ENCODE measurements around the gene TSSC4.

TSSC4 gene

DNA sequence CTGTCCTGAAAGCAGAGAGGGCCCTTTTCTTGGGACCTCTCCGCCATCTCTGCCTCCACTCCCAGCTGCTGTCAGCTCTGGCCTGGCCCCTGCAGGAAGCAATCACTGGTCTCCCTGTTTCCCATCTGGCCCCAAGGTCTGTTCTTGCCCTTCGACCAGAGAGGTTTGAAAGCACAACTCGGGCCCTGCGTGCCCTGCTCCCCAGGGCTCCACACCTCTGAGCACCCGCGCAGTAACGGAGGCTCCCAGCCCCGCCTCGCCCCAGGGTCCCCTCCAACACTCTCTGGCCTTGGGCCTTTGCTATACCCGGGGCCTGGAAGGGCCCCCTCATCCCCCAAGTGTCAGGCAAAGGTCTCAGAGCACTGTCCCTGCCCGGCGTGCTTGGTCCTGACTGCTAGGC lies 31.2 kb upstream of the TSSC4 start:
- DNase-seq (ENCODE audit: low read depth, low spot score) = no peak

DNA sequence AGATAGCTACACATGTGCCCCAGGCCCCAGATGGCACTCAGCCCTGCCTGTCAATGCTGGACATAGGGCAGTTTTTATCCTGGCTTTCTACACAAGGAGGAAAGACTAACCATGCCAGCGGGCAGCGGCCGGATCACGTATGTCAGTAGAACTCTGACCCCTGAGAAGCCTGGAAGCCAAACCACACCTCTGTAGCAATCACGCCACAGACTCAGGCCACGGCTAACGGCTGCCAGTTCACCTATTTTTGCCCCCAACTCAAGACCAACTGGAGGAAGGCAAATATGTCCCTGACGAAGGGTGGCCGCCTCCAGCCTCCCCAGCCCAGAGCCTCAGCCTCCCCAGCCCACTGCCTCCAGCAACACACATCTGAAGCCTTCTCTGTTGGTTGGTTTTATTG lies 30.7 kb upstream of the TSSC4 start:
- no peak for DNase-seq (ENCODE audit: low read depth, low spot score)

DNA sequence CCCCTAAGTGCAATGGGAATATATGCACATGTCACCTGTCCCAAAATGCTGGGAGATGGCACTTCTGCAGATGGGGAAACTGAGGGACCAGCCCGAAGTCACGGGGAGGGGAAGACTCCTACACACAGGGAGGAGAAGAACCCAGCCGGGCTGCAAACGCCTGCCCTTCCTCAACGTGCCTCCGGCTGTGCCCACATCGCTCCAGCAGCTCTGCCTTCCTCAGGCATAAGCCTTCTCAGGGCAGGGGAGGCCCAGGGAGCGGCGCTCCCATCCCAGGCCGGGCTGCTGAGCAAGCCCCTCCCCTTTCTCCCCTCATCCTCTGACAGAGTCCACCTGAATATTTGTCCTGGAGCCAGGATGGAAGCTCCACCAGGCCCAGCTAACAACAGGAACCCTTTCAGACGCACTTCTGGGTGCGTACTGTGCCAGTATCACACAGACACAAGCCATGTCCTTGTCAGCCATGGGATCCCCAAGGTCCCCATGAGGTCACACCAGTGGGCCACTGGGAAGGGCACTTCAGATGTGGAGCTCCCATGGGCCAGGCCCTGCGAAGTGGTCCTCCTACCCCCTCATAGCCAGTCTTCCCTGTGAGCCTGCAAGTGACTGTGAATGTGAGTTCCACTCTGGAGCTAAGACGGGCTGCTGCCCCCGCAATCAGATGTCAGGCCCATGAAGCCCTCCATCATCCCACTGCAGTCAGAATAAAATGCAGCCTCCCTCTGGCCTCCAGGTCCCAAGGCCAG lies 25.9 kb upstream of the TSSC4 start:
- DNase-seq (ENCODE audit: low read depth, low spot score) = no peak

DNA sequence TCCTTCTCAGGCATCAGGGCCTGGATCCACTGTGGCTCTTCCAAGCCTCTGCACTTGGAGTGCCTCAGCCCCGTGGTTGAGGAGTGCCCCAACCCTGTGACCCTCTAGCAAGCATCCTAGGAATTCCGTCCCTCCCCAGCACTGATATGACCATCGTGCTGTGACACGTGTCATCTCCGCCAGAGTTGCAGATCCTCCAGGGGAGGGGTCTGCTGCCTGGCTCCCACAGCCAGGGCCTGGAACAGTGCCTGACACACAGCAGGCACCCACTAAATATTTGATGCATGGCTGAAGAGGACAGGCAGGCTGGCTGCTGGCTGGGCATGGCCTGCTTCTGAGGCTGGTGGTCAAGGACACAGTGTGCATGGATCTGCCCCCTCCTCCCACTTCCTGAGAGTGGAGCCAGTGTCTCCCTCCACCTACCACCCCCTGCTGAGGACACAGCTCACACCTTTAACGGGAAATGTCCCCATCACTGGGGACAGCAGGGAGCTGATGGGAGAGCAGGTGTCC lies 25.2 kb upstream of the TSSC4 start:
- no peak for DNase-seq (ENCODE audit: low read depth, low spot score)

DNA sequence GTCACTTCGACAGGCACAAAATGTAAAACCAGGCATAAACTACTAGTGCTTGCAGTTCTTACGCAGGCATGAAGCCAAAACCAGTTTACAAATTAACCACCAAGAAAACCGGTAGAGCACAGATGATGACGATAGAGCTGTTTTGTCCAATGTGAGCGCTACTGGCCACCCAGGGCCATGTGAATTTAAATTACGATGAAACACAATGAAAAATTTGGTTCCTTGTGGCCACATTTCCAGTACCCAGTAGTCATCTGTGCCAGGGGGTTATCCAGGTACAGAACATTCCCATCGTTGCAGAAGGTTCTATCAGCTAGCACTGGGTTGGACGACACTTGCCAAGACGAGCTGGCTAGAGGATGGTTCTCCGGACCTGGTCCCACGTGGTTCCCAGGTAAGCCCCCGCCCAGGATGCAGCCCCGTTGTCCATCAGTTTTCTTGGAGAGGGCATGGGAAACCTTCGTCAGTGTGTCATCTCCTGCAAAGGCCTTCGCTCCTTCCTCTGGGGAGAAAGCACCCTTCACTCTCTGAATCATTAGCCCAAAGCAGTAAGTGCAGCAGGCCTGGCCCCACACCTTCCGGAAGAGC lies 24.5 kb upstream of the TSSC4 start:
- DNase-seq (ENCODE audit: low read depth, low spot score) = no peak

DNA sequence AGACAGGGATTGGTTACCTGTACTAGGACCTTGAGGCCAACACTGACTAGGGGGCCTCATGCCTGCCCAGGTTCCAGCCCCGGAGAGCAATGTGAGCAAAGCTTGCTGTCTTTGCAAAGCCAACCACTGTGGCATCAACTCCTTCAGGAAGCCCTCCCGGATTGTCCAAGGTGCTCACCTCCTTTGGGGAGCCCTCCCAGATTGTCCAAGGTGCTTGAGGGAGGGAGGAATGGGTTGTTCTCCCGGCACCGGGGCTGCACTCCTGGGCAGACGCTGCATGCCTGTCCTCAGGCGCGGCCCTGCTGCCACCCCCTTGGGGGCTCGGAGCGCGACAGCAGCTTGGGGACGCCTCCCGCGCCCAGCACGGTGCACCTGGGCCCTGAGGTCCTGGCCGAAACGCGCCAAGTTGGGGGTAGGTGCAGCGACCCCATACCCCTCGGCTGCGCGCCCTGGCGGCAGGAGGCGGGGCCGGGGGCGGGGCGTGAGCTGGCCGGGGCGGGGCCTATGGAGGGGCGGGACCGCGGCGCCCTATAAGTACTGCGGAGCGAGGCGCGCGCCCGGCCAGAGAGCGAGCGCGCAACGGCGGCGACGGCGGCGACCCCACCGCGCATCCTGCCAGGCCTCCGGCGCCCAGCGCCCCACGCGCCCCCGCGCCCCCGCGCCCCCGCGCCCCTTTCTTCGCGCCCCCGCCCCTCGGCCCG lies 23.6 kb upstream of the TSSC4 start, which contains the start of gene CD81:
Gene CD81 (plus strand): TSS at position 560 of the 701 bp plus-strand sequence. CDS start 240 bp downstream, outside the sequence.
- DNase-seq (ENCODE audit: low read depth, low spot score) = no peak

DNA sequence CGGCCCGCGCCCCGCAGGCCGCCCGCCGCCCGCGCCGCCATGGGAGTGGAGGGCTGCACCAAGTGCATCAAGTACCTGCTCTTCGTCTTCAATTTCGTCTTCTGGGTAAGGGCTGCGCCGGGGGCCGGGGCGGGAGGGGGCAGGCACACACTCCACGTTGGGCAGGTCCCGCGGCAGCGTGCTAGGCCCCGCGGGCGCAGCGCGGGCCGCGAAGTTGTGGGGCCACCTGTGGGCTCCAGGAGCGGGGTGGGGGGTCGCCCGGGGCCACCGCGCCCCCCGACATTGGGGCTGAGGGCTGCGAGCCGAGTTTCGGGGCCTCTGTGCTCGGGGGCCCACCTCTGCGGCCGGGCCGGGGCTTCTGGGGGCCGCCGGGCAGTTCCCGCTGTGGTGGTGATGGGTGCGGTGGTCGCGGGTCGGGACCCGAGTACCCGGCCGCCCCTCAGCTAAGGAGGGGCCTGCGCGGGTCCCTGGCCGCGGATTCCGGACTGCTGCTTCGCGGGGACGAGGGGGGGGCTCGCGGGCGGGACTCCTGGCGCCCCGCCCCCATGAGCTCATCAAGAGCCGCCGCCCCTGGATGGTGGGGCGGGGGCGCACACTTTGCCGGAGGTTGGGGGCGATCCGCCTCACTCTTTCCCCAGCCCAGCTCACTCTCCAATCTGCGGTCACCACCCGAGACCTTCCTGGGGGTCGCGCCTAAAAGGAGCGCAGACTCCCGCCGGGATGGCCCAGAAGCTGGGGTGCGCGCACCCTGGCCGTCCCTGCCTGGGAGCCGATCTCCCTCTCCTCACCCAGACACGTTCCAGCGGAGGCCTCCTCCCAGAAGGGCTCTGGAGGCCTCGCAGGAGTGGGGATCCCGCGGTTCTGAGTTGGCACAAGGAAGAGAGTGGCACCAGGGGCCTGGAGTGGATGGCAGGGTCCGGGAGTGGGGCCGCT lies 22.8 kb upstream of the TSSC4 start:
- DNase-seq (ENCODE audit: low read depth, low spot score) = no peak

DNA sequence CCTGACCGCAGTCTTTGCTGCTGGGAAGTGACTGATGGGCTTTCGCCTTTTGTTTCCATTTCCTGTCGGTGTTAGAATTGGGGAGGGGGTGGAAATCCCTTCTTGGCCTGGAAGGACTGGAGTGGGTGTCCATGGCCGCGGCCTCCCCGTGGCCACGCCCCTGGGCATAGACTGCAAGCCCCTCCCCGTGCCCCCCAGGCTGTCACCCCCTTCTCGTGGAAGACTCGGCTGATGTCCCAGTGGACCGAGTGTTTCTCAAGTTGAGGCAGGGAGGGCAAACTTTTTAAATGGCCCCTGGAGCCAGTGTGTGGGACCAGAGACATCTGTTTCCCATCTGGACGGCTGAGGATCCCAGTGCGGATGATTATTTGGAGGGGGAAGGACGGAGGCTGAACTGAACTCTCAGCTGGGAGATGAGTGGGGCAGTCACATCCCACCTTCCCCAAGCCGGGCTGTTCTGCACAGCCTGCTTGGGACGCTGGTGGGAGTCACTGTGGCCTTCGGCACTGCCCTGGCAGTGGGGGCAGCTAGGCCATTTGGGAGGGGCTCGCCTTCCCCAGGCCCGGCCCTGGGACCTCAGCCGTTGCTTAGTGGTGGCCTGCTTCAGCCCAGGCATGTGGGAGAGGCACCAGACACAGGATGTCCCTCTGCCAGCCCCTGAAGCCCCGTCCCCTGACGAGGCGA lies 21.9 kb upstream of the TSSC4 start:
- no peak for DNase-seq (ENCODE audit: low read depth, low spot score)

DNA sequence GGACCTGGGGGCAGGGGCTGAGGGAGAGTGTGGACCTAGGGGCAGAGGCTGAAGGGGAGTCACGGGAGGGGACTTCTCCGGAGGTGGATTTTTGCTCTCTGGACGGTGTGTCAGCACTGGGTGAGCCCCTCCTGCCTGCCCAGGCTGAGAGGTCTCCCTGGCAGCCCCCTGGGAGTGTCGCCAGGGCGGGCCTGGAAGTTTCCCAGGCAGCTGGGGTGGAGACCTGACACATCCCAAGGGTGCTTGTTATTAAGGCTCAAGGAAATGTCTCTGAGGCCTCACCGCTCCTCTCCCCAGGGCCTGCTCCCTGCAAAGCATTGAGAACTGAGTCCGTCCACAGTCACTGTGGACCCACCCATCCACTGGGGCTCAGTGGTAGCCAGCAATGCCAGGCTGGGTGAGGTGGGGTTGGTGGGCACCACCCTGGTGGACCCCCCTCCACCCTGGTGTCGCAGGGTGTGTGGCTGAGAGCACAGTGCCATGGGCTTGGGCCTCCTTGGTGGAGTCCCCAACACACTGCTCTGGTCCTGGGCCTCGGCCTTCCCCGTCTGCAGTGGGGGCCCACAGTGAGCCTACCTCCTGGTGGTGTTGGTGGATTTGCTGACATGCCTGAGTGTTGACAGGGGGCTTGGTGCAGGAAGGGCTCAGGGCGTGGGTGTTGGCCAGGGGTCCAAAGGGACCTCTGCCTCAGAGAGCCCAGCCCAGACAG lies 20.9 kb upstream of the TSSC4 start:
- DNase-seq (ENCODE audit: low read depth, low spot score) = no peak

DNA sequence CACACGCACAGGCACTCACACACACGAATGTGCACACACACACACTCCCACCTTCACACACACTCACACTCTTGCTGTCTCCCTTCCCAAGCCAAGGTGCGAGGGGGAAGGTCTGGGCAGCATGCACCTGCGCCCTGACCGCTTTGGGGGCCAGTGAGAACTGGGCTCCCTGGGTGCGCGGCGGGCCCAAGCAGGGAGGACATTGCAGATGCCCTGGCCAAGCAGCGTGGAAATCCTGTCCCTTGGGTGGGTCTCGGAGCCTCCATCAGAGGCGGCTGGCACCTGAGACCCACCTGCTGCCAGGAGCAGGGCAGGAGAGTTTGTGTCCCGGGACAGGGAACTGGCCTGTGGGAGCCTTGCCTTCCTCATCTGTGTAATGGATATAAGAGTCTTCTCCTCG lies 20.2 kb upstream of the TSSC4 start:
- no peak for DNase-seq (ENCODE audit: low read depth, low spot score)

DNA sequence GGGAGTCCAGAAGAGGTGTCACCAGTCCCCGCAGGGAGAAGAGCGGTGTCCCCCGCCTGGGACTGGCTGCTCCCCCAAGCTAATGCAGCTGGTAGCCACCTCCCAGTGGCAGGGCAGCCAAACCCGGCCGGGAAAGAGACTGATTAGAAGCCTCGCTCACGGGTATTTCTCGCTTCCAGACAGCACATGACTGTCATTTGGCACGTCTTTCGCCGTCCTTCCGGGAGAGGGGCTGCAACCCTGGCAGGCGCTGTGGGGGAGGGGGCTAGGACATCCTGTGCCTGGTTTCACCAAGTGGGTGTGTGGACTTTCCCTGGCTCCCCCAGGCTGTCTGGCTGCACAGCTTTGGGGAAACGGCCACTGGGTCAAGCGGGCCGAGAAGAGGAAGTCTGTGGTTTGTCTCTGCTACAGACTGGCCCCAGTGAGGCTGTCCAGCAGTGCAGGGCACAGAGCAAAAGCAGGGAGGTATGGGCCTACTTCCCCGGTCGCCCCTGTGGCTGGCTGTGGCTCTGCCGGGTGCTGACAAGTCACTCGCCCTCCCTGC lies 19.7 kb upstream of the TSSC4 start:
- no peak for DNase-seq (ENCODE audit: low read depth, low spot score)

DNA sequence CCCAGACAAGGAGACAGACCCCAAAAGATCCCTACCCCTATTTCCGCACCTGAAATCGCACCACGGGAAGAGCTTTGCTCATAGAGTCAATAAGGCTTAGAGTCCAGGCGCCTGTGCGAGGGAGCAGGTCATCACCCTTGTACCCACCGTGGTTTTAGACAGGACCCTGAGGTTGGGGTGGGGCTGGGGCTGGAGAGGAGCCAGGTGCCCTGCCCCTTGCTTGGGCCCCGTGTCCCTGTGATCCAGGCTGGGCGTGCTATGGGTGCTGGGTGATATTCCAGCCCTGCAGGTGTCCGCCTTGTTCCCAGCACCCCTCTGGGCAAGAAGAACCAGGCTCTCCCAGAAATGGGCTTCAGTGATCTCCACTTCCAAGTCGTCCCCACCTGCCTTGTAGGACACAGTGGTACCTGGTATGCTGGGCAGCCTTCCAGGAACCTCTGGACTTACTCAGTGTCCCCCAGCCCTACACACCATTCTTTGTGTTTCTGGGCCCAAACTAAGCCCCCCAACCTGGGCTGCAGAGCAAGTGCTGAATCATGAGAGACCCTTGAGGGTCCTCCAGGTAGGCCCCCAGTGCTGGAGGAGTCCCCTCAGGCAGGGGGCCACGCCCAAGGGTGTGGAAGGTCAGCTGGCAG lies 18.9 kb upstream of the TSSC4 start:
- DNase-seq (ENCODE audit: low read depth, low spot score) = no peak

DNA sequence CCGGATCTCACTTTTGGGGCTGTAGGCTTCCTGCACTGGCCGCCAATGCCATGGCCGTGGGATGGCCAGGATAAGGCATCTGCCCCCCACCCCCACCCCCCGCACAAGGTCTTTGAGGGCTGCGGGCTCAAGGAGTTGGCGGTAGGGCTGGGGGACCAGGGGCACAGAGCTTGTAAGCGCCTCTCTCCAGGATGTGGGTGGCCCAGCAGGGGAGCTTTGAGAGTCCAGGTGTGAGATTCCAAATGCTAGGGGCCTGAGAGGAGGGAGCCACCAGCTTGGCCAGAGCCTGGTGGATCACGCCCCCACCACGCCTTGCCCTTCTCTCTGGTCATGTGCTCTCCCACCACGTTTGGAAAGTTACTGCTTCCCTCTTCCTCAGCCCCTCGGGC lies 18.4 kb upstream of the TSSC4 start:
- no peak for DNase-seq (ENCODE audit: low read depth, low spot score)

DNA sequence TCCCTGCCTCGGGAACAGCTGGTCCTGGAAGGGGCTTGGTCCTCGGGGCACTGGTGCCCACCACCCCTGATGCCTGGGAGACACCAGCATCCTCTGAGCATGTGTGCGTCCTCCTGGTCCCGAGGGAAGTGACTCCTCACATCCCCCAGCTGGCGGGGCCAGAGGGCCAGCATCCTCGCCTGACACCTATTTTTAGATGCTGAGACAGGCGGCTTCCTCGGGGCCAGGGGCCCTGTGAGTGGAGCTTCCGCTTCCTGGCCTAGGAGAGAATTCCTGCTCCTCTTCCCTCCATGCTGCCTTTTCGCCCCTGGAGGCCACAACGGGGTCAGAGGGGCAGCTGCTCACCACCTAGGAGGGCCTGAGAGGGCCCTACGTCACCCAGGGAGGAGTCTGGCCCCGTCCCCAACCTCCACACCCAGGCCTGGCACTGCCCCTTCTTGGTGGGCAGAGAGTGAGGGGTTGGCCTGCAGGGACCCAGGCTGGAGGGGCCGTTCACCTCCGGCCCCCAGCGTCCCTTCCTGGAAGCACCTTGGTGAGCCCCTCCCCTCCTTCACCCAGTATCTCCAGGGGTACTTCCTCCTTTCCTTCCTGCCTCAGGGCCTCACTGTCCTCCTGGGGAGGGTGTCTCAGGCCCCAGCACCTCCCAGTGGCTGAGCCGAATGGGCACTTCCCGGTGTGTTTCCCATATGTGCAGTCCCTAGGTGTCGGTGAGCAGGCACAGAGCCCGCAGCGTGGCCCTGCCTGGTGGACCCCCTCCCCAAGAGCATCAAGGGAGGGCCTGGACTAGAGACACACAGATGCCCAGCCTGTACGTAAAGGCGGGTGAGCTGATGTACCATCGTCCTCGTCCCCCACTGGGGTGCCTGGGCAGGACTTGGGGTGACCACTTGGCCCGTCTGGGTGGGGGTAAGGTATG lies 17.4 kb upstream of the TSSC4 start:
- no peak for DNase-seq (ENCODE audit: low read depth, low spot score)

DNA sequence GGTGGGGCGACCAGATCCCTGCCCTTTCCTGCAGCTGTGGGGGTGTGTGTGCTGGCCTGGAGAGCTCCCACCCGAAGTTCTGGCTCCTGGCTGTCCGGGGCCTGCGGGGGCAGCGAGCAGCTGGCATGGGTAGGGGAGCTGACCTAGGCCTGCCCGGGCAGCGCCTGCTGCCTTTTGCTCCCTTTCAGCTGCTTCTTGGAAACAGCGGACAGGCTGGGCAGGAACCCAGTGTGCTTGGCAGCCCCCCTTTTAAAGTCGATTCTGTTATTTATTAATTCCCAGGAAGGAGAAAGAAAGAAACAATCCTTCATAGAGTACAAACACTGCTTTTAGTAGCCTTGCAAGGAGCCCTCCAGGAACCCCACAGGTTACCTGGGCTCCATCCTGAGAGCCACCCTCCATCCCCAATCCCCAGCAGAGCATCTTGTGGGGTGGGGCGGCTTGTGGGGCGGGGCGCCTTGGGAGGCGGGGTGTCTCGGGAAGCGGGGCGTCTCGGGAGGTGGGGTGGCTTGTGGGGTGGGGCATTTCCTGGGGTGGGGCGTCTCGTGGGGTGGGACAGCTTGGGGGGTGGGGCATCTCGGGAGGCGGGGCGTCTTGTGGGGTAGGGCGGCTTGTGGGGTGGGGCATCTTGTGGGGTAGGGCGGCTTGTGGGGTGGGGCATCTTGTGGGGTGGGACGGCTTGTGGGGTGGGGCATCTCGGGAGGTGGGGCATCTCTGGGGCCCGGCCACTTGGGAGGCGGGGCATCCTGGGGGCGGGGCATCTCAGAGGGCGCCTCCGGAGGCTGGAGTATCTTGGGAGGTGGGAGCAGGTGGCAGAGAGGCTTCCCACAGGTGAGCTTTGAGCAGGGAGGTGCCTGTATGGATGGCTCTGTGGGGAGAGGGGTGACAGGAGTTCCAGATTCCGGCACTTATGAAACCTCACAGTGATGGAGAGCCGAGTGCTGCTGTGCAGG lies 16.4 kb upstream of the TSSC4 start:
- DNase-seq (ENCODE audit: low read depth, low spot score) = no peak

DNA sequence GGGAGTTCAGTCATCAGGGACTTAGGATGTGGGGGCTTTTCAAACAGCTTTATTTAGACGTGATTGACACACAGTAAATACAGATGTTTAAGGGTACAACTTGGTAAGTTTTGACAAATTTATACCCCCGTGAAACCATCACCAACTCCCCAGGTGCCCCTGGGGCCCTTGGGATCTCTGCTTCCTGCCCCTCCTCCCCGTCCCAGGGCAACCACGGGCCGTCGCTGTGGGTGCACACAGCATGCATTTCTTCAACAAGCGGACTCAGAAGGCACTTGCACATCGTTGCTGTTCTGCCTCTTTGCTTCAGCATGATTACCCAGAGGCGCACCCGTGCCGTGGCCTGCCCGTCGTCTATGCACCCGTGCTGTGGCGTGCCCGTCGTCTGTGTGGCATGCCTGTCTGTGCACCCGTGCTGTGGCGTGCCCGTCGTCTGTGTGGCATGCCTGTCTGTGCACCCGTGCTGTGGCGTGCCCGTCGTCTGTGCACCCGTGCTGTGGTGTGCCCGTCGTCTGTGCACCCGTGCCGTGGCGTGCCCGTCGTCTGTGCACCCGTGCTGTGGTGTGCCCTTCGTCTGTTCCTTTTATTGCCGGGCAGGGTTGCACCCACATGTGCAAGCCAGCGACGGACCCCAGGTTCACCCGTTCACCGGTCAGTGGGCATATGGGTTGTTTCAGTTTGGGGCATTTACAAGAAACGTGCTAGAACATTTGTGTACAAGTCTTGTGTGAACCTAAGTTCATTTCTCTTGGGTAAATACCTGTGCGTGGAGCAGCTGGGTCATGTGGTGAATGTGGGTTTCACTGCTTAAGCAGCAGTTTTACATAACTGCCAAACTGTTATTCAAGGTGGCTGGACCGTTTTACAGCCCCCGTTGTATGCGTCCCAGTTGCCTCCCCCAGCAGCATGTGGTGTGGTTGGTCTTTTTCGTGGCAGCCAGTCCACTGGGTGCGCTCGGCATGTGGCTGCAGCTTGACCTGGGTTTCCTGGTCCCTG lies 15.1 kb upstream of the TSSC4 start:
- DNase-seq (ENCODE audit: low read depth, low spot score) = no peak
